HG02610 (cell line): ENCODE measurements around the gene PRR9.
"Not testable (repeated sequence)": the region's sequence is repeated elsewhere in the genome, so short reads cannot be mapped to it uniquely, and the experiment has no call there.

Experiments
- ATAC-seq: cut with Tn5 transposase; IDR thresholded peaks from one replicate; pipeline ENCODE4 v1.9.1; 2021; ENCODE audit warnings: mild to moderate bottlenecking, moderate library complexity; ENCODE audit not compliant: unreplicated experiment

The PRR9 gene

GRCh38 chr1:153217212-153217611, at the start of gene PRR9:
Gene PRR9 (plus strand): TSS chr1:153217584. CDS start chr1:153218145, 561 bp downstream.
- ATAC-seq, result no peak

- no peak for ATAC-seq
Observed at GRCh38 chr1:153168686-153169085, 48.7 kb upstream of the PRR9 start.

GRCh38 chr1:153174624-153175023, 42.8 kb upstream of the PRR9 start:
- no peak for ATAC-seq

- ATAC-seq, result no peak
Observed at GRCh38 chr1:153178922-153179321, 38.5 kb upstream of the PRR9 start.

GRCh38 chr1:153180556-153180955, 36.8 kb upstream of the PRR9 start:
- ATAC-seq, result no peak

- not testable (repeated sequence) for ATAC-seq
Observed at GRCh38 chr1:153188301-153188700, 29.1 kb upstream of the PRR9 start.

GRCh38 chr1:153190373-153190772, 27.0 kb upstream of the PRR9 start:
- ATAC-seq, result no peak

- no peak for ATAC-seq
Observed at GRCh38 chr1:153192697-153193096, 24.7 kb upstream of the PRR9 start.

GRCh38 chr1:153194331-153195050, 22.9 kb upstream of the PRR9 start:
- no peak for ATAC-seq

GRCh38 chr1:153195216-153195615, 22.2 kb upstream of the PRR9 start:
- no peak for ATAC-seq

GRCh38 chr1:153202006-153202405, 15.4 kb upstream of the PRR9 start:
- no peak for ATAC-seq

- ATAC-seq, result no peak
Observed at GRCh38 chr1:153203130-153203529, 14.3 kb upstream of the PRR9 start, which contains the start of gene LELP1. Gene LELP1 (plus strand): TSS chr1:153203430. CDS start chr1:153204708, 1,278 bp downstream.

GRCh38 chr1:153206631-153207030, 10.8 kb upstream of the PRR9 start:
- no peak for ATAC-seq

- no peak for ATAC-seq
Observed at GRCh38 chr1:153210206-153210605, 7.2 kb upstream of the PRR9 start.

GRCh38 chr1:153212201-153212600, 5.2 kb upstream of the PRR9 start:
- ATAC-seq, result no peak

- ATAC-seq, result no peak
Observed at GRCh38 chr1:153213519-153213918, 3.9 kb upstream of the PRR9 start.

GRCh38 chr1:153217744-153218416, 496 bp downstream of the PRR9 start:
- ATAC-seq, result no peak

- ATAC-seq, result no peak
Observed at GRCh38 chr1:153220606-153221303, 3.4 kb downstream of the PRR9 start.

GRCh38 chr1:153223040-153223891, 5.9 kb downstream of the PRR9 start:
- ATAC-seq, result peak; percentile 56

GRCh38 chr1:153227810-153228209, 10.4 kb downstream of the PRR9 start:
- no peak for ATAC-seq

- ATAC-seq, result no peak
Observed at GRCh38 chr1:153228491-153228890, 11.1 kb downstream of the PRR9 start.
